HTERT RPE-1 (cell line): ENCODE results near the gene EPN2.

Experiments used
- in situ Hi-C: fragments of 300-500 bp; cut with MboI; formaldehyde crosslinking; loops from 4 replicates; pipeline ENCODE4 v1.14.3; 2020; ENCODE audit warnings: low sequenced_read_pairs

The EPN2 gene

DNA sequence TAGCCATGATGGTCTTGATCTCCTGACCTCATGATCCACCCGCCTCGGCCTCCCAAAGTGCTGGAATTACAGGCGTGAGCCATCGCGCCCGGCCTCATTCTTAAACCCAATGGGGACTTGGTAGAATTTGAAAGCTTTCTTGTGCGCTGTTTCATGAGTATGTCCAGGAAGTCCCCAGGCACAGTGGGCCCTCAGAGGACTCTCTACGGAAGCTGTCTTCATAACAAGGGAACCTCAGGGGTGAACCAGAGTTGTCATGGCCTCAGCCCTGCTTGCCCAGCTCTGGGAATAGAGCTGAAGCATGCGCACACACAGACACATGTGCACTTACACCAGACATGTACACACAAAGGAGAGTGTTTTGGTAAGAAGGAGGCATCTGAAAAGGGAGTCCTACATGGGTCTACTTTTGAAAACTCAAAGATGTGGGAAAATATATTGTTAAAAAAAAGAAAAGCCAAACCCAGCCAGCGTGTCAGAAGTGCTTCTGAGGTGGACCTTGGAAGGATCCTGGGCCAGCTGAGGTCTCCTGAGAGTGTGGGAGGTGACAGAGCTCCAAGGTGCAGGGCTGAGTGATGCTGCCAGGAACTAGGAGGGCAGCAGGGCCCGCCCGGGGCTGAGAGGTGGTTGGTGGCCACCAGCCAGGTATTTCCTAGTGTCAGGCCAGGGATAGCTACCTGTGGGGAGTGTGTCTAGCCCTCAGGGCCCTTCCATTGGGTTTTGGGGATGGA is 54.6 kb downstream of the EPN2 start:
- in situ Hi-C loops: no loop called here

DNA sequence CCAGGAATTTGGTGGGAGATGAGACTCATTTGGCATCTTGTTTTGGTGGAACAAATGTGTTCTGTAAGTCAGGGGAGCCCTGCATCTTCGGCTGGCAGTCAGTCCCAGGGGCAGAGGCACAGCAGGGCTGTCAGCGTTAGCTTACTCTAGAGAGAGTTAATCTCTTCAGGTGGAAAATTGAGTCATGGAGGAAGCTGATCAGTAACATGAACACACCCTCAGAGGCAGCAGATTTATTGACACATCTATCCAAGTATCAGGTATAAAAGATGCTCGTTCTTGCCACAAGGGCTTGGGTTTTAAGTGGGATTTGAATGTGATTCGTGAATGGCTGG is 55.2 kb downstream of the EPN2 start:
- in situ Hi-C loops: no loop called here

GRCh38 chr17:19294443-19294842 is 57.3 kb downstream of the EPN2 start:
- in situ Hi-C loops: no loop called here

- in situ Hi-C loops: no loop called here
Measured at GRCh38 chr17:19295473-19296135, 58.4 kb downstream of the EPN2 start.

- in situ Hi-C loops: no loop called here
Measured at GRCh38 chr17:19296786-19297778, 59.9 kb downstream of the EPN2 start.

DNA sequence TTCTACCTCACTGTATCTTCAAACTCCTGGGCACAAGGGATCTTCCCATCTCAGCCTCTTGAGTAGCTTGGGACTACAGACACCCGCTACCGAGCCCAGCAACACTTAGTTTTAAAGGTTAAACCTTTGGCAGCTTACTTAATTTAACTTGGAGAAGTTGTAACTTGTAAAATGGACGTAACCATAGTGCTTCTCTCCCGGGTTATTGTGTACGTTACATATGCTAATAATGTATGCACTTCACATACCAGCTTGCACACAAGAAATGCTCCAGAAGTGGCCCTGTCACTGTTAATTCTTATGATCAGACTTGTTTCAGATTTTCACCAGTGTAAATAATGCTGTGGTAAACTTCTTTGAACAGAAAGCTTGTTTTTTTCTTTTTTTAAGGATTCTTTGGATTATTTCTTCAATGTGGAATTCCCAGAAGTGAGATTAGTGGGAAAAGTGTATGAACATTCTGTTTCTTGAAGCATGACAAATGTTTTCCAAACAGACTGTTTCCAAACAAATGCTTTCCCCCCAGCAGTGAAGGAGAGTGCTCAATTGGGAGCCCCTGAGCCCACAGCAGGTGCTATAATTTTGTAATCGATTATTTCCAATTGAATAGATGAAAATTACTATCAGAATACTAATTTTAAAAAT is 61.5 kb downstream of the EPN2 start:
- in situ Hi-C loops: no loop called here

DNA sequence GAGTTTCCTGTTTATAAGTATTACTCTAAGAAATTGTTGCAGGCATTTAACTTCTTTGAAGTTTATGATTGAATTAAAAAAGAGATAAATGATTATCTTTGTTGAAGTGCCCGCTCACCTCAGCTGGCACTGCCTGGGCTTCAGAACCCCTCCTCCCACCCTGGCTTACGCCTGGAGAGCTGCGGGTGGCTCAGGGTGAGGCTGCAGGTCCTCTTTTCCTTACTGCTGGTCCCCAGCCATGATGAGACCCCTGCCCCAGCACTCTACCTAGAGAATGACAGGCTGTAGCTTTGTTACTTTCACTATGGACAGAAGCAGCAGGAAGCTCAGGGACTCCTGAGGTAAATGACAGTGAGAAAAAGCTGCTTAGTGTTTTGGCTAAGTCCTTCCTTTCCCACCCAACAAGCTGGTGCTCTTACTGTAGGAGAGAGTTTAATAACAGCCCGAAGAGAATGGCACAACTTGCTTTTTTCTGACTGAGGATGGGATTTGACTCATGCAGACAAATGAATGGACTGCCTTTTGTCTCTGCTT is 62.1 kb downstream of the EPN2 start:
- in situ Hi-C loops: no loop called here

- in situ Hi-C loops: no loop called here
Measured at GRCh38 chr17:19299866-19300265, 62.7 kb downstream of the EPN2 start.

GRCh38 chr17:19301274-19301951 is 64.2 kb downstream of the EPN2 start:
- in situ Hi-C loops: no loop called here

DNA sequence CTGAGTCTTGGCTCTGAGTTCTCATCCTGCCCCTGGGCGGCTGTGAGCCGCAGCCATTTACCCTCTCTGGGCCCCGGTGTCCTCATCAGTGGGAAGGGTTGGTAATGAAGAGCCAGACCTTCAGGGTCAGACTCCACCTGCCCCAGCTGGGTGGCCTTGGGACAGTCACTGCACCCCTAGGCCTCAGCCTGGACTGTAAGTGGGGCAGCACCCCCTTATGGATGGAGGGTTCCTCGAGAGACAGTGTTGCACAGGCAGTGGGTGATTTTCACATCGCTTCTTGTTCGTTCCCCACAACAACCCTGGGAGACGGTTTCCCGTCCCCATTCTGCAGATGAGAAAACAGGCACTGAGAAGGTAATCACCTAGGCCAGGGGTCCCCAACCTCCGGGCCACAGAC is 64.8 kb downstream of the EPN2 start:
- in situ Hi-C loops: no loop called here

- in situ Hi-C loops: no loop called here
Measured at GRCh38 chr17:19302791-19303331, 65.7 kb downstream of the EPN2 start.

- in situ Hi-C loops: no loop called here
Measured at GRCh38 chr17:19303367-19303776, 66.2 kb downstream of the EPN2 start.

DNA sequence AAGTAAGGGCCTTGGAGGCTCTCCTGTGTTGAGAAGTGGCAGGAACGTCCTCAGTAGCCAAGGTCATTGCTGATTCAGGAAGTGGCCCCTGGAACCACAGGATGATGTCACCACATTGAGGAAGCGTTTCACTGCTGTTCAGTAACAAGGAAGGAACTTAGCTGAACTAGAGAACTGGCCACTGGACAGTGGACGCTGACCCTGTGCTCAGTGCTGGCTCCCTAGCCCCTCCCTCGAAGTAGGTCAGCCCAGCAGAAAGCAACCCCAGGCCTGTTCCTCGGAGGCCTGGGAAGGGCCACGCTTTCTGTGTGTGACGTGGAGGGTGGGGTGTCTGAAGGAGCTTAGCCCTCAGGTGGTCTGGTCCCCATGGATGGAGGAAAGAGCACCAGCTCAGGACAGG is 67.0 kb downstream of the EPN2 start:
- in situ Hi-C loops: no loop called here

- in situ Hi-C loops: no loop called here
Measured at GRCh38 chr17:19304751-19305150, 67.6 kb downstream of the EPN2 start.

- in situ Hi-C loops: no loop called here
Measured at GRCh38 chr17:19305256-19305655, 68.1 kb downstream of the EPN2 start.

DNA sequence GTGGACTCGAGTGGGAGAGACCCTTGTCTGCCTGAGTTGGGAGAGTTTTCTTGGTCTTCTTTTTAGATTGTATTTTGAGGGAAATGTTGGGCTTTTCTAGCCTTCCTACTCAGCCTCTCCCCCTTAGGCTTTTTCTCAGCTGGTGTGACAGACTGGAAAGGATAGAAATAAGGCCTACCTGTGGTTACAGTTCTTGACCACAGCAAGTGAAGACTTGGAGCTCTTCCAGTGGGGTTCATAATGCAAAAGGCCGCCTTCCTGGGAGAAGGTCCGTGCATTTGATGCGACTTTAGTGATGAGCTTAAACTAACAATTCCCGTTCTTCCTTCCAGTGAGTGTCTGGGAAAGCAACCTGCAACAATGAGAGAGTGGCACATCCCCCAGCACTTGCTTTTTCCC is 68.6 kb downstream of the EPN2 start:
- in situ Hi-C loops: no loop called here

DNA sequence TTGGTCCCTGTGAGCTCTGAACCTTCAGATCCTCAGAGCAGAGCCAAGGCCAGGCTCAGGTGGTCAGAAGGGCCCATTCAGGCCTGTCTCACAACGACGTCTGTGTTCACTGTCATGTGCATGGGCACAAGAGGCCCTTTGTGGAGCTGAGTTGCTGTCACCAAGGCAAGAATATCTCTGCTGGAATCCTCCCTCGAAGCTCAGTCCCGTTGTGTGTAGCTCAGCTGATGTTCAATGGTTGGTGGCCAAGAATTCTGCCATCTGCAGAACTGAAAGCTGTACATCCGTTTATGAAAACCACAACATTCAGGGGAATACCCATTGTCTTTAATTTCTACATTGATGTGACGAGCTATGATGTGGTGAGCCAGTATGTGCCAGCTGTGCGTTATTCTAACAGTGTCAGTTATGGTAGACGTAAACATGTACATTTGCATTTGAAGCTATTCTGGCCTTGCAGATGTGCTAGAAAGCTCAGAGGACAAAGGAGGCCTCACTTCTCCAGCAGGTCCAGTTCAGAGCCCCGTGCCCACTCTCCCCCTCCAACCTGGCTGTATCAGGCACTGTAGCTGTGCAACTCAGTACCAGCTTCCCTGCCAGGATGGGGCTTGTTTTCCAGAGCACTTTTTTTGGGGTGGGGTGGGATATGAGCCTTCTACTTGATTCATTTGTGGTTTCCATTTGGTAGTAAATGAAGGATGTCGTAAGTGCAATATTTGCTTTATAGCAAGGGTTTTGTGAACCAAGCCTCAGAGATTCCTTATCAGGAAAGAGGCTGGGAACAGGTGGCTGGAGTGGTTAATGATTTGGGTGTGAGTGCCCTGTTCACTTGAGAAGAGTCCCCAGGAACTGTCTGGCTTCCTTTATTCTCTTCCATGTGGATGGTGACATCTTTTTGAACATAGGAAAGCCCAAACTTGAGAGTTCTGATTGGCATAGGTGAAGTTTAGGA is 69.3 kb downstream of the EPN2 start:
- in situ Hi-C loops: no loop called here

- in situ Hi-C loops: no loop called here
Measured at GRCh38 chr17:19307521-19307920, 70.4 kb downstream of the EPN2 start.

GRCh38 chr17:19308398-19308797 is 71.2 kb downstream of the EPN2 start:
- in situ Hi-C loops: no loop called here
